ENCODE results near the gene SIRT1. TPM values are rescaled to one million over a fixed set of nuclear protein-coding genes. Genes with fewer than 3 reads are reported as not detected.
"Not testable (repeated sequence)": the region's sequence is repeated elsewhere in the genome, so short reads cannot be mapped to it uniquely, and the experiment has no call there.

SIRT1 gene
- total RNA-seq, 2 experiments from 2014 or later: 18.0 to 35.8 TPM

DNA sequence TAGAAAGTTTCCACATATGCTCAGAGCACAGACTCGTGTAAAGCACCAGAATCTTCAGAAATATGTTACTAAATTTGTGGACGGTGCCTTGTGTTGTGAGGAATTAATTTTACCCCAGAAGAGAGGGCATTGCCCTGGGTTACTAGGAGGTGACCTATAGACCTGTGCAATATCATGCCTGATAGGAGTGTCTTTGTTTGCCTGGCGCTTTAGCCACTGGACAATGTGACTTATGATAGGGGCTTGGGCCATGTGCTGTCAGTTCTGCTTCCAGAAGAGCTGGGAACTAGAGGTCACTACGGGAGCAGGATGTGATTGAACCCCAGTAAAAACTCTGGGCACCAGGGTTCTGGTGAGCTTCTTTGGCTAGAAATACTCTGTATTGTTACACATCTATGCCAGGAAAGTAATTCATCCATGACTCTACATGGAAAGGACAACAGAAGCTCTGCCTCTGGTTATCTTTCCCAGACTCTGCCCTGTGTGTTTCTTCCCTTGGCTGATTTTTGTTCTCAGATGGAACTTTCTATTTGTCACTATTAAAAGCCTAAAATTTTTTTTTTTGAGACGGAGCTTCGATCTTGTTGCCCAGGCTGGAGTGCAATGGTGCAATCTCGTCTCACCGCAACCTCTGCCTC lies 75.5 kb downstream of the SIRT1 start:
- no TSS peak for BruUV-seq (replicated peaks)
- Histone ChIP-seq H3K4me1 (ENCODE audit: insufficient read depth, low read length, poor library complexity, severe bottlenecking) (no peaks in the 10 kb centered on the region), H3K4me3 (ENCODE audit: low read depth, low read length, poor library complexity, severe bottlenecking) (no peak overlapping the region), H2AFZ (ENCODE audit: low read length) (no peak overlapping the region), H3K36me3 (ENCODE audit: insufficient read depth, low read length) (peaks cover 5% of the 10 kb centered on the region; the same call in 1 of the 2 replicates), H3K79me2 (ENCODE audit: insufficient read depth, low read depth, low read length) (no peaks in the 10 kb centered on the region), H3K9me2 (ENCODE audit: insufficient read depth, low read length) (no peaks in the 10 kb centered on the region), H3K4me2 (ENCODE audit: low read length) (no peak overlapping the region), H3K27ac (ENCODE audit: low read depth, low read length, poor library complexity, severe bottlenecking) (no peak overlapping the region), H4K20me1 (ENCODE audit: insufficient read depth, low read length) (no peaks in the 10 kb centered on the region), H3K9me3 (ENCODE audit: low read length) (no peaks in the 10 kb centered on the region)
- CTCF ChIA-PET (ENCODE audit: unreplicated experiment): no interaction called here
- POLR2A ChIA-PET: interaction anchor here (0.6 to 1.3 kb wide), 4 partner anchors 18 to 690 kb away, joined by 3 to 8 read pairs (median 3); no protein-coding TSS in a partner anchor
- TF ChIP-seq CTCF (conservative IDR thresholded peaks at IDR 0.05; ENCODE audit: low read length) (no peak), EZH2phosphoT487 (IDR thresholded peaks at IDR 0.05; ENCODE audit: borderline replicate concordance, low read depth, low read length) (no peak)
- no peak for DNase-seq (ENCODE audit: low spot score)
- intact Hi-C loops (cut with micrococcal nuclease; ENCODE audit: unreplicated experiment): no loop called here

- Histone ChIP-seq H3K4me3 (ENCODE audit: low read depth, low read length, poor library complexity, severe bottlenecking) (no peak overlapping the region), H3K9me2 (ENCODE audit: insufficient read depth, low read length) (no peaks in the 10 kb centered on the region), H3K79me2 (ENCODE audit: insufficient read depth, low read depth, low read length) (no peaks in the 10 kb centered on the region), H3K4me1 (ENCODE audit: insufficient read depth, low read length, poor library complexity, severe bottlenecking) (no peaks in the 10 kb centered on the region), H4K20me1 (ENCODE audit: insufficient read depth, low read length) (no peaks in the 10 kb centered on the region), H3K27ac (ENCODE audit: low read depth, low read length, poor library complexity, severe bottlenecking) (no peak overlapping the region), H3K4me2 (ENCODE audit: low read length) (no peak overlapping the region), H3K9me3 (ENCODE audit: low read length) (0 out of 2 replicates have a peak, but pooled peaks cover 4% of the 10 kb centered on the region), H3K36me3 (ENCODE audit: insufficient read depth, low read length) (peaks cover 52% of the 10 kb centered on the region), H2AFZ (ENCODE audit: low read length) (no peak overlapping the region)
- BruUV-seq (replicated peaks): no TSS peak
- DNase-seq (ENCODE audit: low spot score): no peak
- TF ChIP-seq CTCF (conservative IDR thresholded peaks at IDR 0.05; ENCODE audit: low read length) (no peak), EZH2phosphoT487 (IDR thresholded peaks at IDR 0.05; ENCODE audit: borderline replicate concordance, low read depth, low read length) (no peak)
- ChIA-PET POLR2A (interaction anchor here (1.0 kb wide), 1 partner anchor 9 kb away, joined by 3 read pairs; no protein-coding TSS in a partner anchor), CTCF (ENCODE audit: unreplicated experiment) (no interaction called here)
- intact Hi-C loops (cut with micrococcal nuclease; ENCODE audit: unreplicated experiment): no loop called here
Measured at GRCh38 chr10:67965456-67965855, 81.0 kb downstream of the SIRT1 start.

DNA sequence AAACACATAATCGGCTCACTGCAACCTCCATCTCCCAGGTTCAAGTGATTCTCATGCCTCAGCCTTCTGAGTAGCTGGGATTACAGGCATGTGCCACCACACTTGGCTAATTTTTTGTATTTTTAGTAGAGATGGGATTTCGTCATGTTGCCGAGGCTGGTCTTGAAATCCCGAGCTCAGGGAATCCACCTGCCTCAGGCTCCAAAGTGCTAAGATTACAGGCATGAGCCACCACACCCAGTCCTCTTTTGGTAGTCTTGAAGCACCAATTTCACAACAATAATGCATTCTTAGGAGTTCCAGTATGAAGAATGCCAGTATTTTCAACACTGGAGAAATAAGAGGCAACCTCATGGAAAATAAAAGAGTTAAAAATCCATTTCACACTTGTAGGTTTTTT lies 81.6 kb downstream of the SIRT1 start:
- H2AFZ ChIP-seq (ENCODE audit: low read length): not testable (repeated sequence)
- POLR2A ChIA-PET: interaction anchor here (1.0 kb wide), 1 partner anchor 10 kb away, joined by 3 read pairs; no protein-coding TSS in a partner anchor

More for the DNA sequence above, 81.6 kb downstream of the SIRT1 start:
- BruUV-seq (replicated peaks); CTCF ChIA-PET (ENCODE audit: unreplicated experiment); H3K4me2 ChIP-seq (ENCODE audit: low read length); H3K4me3 ChIP-seq (ENCODE audit: low read depth, low read length, poor library complexity, severe bottlenecking); H3K27ac ChIP-seq (ENCODE audit: low read depth, low read length, poor library complexity, severe bottlenecking); H3K9me2 ChIP-seq (ENCODE audit: insufficient read depth, low read length); H4K20me1 ChIP-seq (ENCODE audit: insufficient read depth, low read length); H3K9me3 ChIP-seq (ENCODE audit: low read length); intact Hi-C loops (cut with micrococcal nuclease; ENCODE audit: unreplicated experiment); H3K79me2 ChIP-seq (ENCODE audit: insufficient read depth, low read depth, low read length); DNase-seq (ENCODE audit: low spot score); H3K4me1 ChIP-seq (ENCODE audit: insufficient read depth, low read length, poor library complexity, severe bottlenecking): not testable (repeated sequence)
- peaks cover 56% of the 10 kb centered on the region for H3K36me3 ChIP-seq (ENCODE audit: insufficient read depth, low read length)

Small RNAs within 50 kb of the gene (small RNA-seq; reads per million reads assigned to genes)
- gene RNU6-523P: not detected

Other genes with a start within 250 kb of the SIRT1 start
- gene CTNNA3, start 188.5 kb upstream of the SIRT1 start, total RNA-seq (2014; rRNA removed; shearing (Covaris generic)): not detected in 2 replicates
- gene CTNNA3, start 188.5 kb upstream of the SIRT1 start, total RNA-seq (2022): 0.68 TPM in 1 of 2 replicates, not detected in the other
- 12.8 and 13.0 TPM in 2 replicates for gene DNAJC12, start 46.5 kb upstream of the SIRT1 start, total RNA-seq (2014; rRNA removed; shearing (Covaris generic))
- 18.9 and 19.4 TPM in 2 replicates for gene DNAJC12, start 46.5 kb upstream of the SIRT1 start, total RNA-seq (2022)
- 34.2 and 36.1 TPM in 2 replicates for gene HERC4, start 190.6 kb downstream of the SIRT1 start, total RNA-seq (2014; rRNA removed; shearing (Covaris generic))
- 72.6 and 77.4 TPM in 2 replicates for gene HERC4, start 190.6 kb downstream of the SIRT1 start, total RNA-seq (2022)
- 0.06 TPM in 1 of 2 replicates, not detected in the other for gene MYPN, start 224.8 kb downstream of the SIRT1 start, total RNA-seq (2014; rRNA removed; shearing (Covaris generic))
- gene MYPN, start 224.8 kb downstream of the SIRT1 start, total RNA-seq (2022): not detected in 2 replicates